SK-N-SH treated with all-trans-retinoic acid at 6 μM for 48 hours (cell line): ENCODE results near the gene TUBB1.
"Not testable (repeated sequence)": the region's sequence is repeated elsewhere in the genome, so short reads cannot be mapped to it uniquely, and the experiment has no call there.

Source experiments
- ATAC-seq: fragments of 200-7000 bp; cut with Tn5 transposase; 3 replicates; pipeline ENCODE4 v1.9.1; 2020; ENCODE audit warnings: mild to moderate bottlenecking, moderate library complexity
- ARNTL ChIP-seq: fragments of 450-650 bp; formaldehyde crosslinking; IDR thresholded peaks from 2 replicates; pipeline ENCODE4 v1.5.0; 2020; ENCODE audit warnings: low read depth, mild to moderate bottlenecking, moderate library complexity, borderline replicate concordance
- BACH2 ChIP-seq: fragments of 250-450 bp; sonication (Bioruptor Pico); IDR thresholded peaks from 2 replicates; pipeline ENCODE4 v1.9.0; 2021; ENCODE audit warnings: mild to moderate bottlenecking, borderline replicate concordance
- CSDC2 ChIP-seq: fragments of 250-450 bp; sonication (Bioruptor Pico); IDR thresholded peaks from 2 replicates; pipeline ENCODE4 v1.5.0; 2020; ENCODE audit warnings: mild to moderate bottlenecking, moderate library complexity
- ESRRG ChIP-seq: fragments of 250-450 bp; sonication (Bioruptor Pico); IDR thresholded peaks from 2 replicates; pipeline ENCODE4 v1.6.1; 2021; ENCODE audit warnings: mild to moderate bottlenecking
- GLIS3 ChIP-seq: fragments of 250-450 bp; sonication (Bioruptor Pico); IDR thresholded peaks from 2 replicates; pipeline ENCODE4 v1.5.0; 2020; ENCODE audit warnings: mild to moderate bottlenecking, moderate library complexity
- OSR1 ChIP-seq: fragments of 250-450 bp; sonication (Bioruptor Pico); IDR thresholded peaks from 2 replicates; pipeline ENCODE4 v1.8.0; 2022; ENCODE audit warnings: moderate library complexity, mild to moderate bottlenecking, inconsistent platforms
- PPARA ChIP-seq: fragments of 250-450 bp; sonication (Bioruptor Pico); IDR thresholded peaks from 2 replicates; pipeline ENCODE4 v1.5.0; 2020; ENCODE audit warnings: mild to moderate bottlenecking, borderline replicate concordance
- RARB ChIP-seq: fragments of 250-450 bp; sonication (Bioruptor Pico); IDR thresholded peaks from 2 replicates; pipeline ENCODE4 v1.8.0; 2021; ENCODE audit warnings: mild to moderate bottlenecking, moderate library complexity
- SNAI2 ChIP-seq: fragments of 250-450 bp; sonication (Bioruptor Pico); IDR thresholded peaks from 2 replicates; pipeline ENCODE4 v1.5.0; 2020; ENCODE audit warnings: mild to moderate bottlenecking, moderate library complexity
- TCF4 ChIP-seq: fragments of 250-450 bp; sonication (Bioruptor Pico); IDR thresholded peaks from 2 replicates; pipeline ENCODE4 v1.8.0; 2021; ENCODE audit warnings: mild to moderate bottlenecking, moderate library complexity, borderline replicate concordance
- TOX ChIP-seq: fragments of 250-450 bp; sonication (Bioruptor Pico); IDR thresholded peaks from 2 replicates; pipeline ENCODE4 v1.8.0; 2021; ENCODE audit warnings: mild to moderate bottlenecking, moderate library complexity, borderline replicate concordance
- ZFP3 ChIP-seq: fragments of 250-450 bp; sonication (Bioruptor Pico); IDR thresholded peaks from 2 replicates; pipeline ENCODE4 v1.5.0; 2020; ENCODE audit warnings: mild to moderate bottlenecking, moderate library complexity
- ZFP30 ChIP-seq: fragments of 450-650 bp; formaldehyde crosslinking; IDR thresholded peaks from 2 replicates; pipeline ENCODE4 v1.5.0; 2022; ENCODE audit warnings: mild to moderate bottlenecking, moderate library complexity
- ZNF565 ChIP-seq: fragments of 450-650 bp; formaldehyde crosslinking; conservative IDR thresholded peaks from 2 replicates; pipeline ENCODE4 v1.5.0; 2020; ENCODE audit warnings: low read depth, mild to moderate bottlenecking, moderate library complexity
- ZNF8 ChIP-seq: fragments of 450-650 bp; formaldehyde crosslinking; IDR thresholded peaks from 2 replicates; pipeline ENCODE4 v1.5.0; 2020; ENCODE audit warnings: mild to moderate bottlenecking, moderate library complexity
- TF ChIP-seq, protein P1 (sequence below): fragments of 250-450 bp; sonication (Bioruptor Pico); IDR thresholded peaks from 2 replicates; pipeline ENCODE4 v1.5.0; 2020; ENCODE audit warnings: mild to moderate bottlenecking, moderate library complexity
- TF ChIP-seq, protein P2 (sequence below): fragments of 250-450 bp; sonication (Bioruptor Pico); IDR thresholded peaks from 2 replicates; pipeline ENCODE4 v1.8.0; 2021; ENCODE audit warnings: low read depth, mild to moderate bottlenecking, moderate library complexity, borderline replicate concordance
- TF ChIP-seq, protein P3 (sequence below): fragments of 250-450 bp; sonication (Bioruptor Pico); IDR thresholded peaks from 2 replicates; pipeline ENCODE4 v1.8.0; 2020; ENCODE audit warnings: mild to moderate bottlenecking, moderate library complexity, borderline replicate concordance
- TF ChIP-seq, protein P4 (sequence below): fragments of 250-450 bp; sonication (Bioruptor Pico); IDR thresholded peaks from 2 replicates; pipeline ENCODE4 v1.5.1; 2020; ENCODE audit warnings: low read depth, mild to moderate bottlenecking, moderate library complexity

TUBB1 gene

DNA sequence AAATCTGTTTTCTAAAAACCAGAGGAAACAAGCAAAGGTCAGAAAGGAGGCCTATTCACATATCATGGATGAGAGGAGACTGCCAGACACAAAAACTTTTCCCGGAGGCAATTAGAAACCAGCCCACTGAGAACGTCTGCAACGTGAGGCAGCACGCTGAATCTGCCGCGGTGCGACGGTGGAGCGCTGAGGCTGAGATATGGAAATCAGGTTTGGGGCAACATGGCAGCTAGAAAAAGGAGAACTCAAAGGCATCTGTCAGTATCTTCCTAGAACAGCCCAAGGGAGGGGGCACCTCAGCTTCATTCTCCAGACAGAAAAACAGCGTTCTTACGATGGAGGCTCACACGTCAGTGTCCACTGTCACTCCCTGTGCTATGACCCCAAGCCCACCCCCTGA lies 18.2 kb downstream of the TUBB1 start:
- ATAC-seq, result no peak
- TF ChIP-seq ZNF565 (CRISPR knock-in tag) (no peak), TCF4 (CRISPR knock-in tag) (no peak), OSR1 (CRISPR knock-in tag) (no peak), ZFP3 (CRISPR knock-in tag) (no peak), ESRRG (CRISPR knock-in tag) (no peak), SNAI2 (no peak), PPARA (CRISPR knock-in tag) (no peak), RARB (CRISPR knock-in tag) (no peak)
- TF ChIP-seq, protein P1, sequence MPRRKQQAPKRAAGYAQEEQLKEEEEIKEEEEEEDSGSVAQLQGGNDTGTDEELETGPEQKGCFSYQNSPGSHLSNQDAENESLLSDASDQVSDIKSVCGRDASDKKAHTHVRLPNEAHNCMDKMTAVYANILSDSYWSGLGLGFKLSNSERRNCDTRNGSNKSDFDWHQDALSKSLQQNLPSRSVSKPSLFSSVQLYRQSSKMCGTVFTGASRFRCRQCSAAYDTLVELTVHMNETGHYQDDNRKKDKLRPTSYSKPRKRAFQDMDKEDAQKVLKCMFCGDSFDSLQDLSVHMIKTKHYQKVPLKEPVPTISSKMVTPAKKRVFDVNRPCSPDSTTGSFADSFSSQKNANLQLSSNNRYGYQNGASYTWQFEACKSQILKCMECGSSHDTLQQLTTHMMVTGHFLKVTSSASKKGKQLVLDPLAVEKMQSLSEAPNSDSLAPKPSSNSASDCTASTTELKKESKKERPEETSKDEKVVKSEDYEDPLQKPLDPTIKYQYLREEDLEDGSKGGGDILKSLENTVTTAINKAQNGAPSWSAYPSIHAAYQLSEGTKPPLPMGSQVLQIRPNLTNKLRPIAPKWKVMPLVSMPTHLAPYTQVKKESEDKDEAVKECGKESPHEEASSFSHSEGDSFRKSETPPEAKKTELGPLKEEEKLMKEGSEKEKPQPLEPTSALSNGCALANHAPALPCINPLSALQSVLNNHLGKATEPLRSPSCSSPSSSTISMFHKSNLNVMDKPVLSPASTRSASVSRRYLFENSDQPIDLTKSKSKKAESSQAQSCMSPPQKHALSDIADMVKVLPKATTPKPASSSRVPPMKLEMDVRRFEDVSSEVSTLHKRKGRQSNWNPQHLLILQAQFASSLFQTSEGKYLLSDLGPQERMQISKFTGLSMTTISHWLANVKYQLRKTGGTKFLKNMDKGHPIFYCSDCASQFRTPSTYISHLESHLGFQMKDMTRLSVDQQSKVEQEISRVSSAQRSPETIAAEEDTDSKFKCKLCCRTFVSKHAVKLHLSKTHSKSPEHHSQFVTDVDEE (CRISPR knock-in tag), result no peak
- TF ChIP-seq, protein P2, sequence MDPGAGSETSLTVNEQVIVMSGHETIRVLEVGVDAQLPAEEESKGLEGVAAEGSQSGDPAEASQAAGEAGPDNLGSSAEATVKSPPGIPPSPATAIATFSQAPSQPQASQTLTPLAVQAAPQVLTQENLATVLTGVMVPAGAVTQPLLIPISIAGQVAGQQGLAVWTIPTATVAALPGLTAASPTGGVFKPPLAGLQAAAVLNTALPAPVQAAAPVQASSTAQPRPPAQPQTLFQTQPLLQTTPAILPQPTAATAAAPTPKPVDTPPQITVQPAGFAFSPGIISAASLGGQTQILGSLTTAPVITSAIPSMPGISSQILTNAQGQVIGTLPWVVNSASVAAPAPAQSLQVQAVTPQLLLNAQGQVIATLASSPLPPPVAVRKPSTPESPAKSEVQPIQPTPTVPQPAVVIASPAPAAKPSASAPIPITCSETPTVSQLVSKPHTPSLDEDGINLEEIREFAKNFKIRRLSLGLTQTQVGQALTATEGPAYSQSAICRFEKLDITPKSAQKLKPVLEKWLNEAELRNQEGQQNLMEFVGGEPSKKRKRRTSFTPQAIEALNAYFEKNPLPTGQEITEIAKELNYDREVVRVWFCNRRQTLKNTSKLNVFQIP (CRISPR knock-in tag), result no peak
- TF ChIP-seq, protein P3, sequence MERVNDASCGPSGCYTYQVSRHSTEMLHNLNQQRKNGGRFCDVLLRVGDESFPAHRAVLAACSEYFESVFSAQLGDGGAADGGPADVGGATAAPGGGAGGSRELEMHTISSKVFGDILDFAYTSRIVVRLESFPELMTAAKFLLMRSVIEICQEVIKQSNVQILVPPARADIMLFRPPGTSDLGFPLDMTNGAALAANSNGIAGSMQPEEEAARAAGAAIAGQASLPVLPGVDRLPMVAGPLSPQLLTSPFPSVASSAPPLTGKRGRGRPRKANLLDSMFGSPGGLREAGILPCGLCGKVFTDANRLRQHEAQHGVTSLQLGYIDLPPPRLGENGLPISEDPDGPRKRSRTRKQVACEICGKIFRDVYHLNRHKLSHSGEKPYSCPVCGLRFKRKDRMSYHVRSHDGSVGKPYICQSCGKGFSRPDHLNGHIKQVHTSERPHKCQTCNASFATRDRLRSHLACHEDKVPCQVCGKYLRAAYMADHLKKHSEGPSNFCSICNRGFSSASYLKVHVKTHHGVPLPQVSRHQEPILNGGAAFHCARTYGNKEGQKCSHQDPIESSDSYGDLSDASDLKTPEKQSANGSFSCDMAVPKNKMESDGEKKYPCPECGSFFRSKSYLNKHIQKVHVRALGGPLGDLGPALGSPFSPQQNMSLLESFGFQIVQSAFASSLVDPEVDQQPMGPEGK, result no peak
- TF ChIP-seq, protein P4, sequence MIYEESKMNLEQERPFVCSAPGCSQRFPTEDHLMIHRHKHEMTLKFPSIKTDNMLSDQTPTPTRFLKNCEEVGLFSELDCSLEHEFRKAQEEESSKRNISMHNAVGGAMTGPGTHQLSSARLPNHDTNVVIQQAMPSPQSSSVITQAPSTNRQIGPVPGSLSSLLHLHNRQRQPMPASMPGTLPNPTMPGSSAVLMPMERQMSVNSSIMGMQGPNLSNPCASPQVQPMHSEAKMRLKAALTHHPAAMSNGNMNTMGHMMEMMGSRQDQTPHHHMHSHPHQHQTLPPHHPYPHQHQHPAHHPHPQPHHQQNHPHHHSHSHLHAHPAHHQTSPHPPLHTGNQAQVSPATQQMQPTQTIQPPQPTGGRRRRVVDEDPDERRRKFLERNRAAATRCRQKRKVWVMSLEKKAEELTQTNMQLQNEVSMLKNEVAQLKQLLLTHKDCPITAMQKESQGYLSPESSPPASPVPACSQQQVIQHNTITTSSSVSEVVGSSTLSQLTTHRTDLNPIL (CRISPR knock-in tag), result no peak

DNA sequence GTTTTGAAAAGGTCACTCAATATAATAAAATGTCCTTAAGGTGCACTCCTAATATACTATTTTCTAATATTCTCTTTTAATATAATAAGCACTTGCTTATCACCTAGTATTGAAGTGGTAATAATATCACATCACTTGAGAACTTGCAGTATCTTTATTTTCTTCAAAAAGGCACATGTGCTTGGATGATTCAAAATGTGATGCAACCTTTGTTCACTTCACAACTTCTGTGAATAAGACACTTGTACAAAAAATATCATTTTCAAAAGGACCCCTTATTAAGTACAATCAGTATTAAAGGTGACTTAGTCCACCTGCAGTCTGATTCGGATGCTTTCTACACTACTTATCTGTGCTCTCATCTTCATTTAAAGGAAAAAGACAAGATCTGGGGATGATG lies 20.0 kb downstream of the TUBB1 start:
- no peak for ATAC-seq
- no peak for TF ChIP-seq ARNTL (CRISPR knock-in tag)
- no peak for TF ChIP-seq ZFP30 (CRISPR knock-in tag)
- TF ChIP-seq ESRRG (CRISPR knock-in tag), result no peak
- TF ChIP-seq GLIS3 (CRISPR knock-in tag), result no peak
- TF ChIP-seq TOX (CRISPR knock-in tag), result no peak
- TF ChIP-seq, protein P3, result no peak
- no peak for TF ChIP-seq CSDC2 (CRISPR knock-in tag)
- TF ChIP-seq ZNF8 (CRISPR knock-in tag), result no peak
- TF ChIP-seq PPARA (CRISPR knock-in tag), result no peak
- TF ChIP-seq ZFP3 (CRISPR knock-in tag), result no peak
- TF ChIP-seq TCF4 (CRISPR knock-in tag), result no peak
- TF ChIP-seq, protein P2 (CRISPR knock-in tag), result no peak
- no peak for TF ChIP-seq SNAI2
- no peak for TF ChIP-seq RARB (CRISPR knock-in tag)

DNA sequence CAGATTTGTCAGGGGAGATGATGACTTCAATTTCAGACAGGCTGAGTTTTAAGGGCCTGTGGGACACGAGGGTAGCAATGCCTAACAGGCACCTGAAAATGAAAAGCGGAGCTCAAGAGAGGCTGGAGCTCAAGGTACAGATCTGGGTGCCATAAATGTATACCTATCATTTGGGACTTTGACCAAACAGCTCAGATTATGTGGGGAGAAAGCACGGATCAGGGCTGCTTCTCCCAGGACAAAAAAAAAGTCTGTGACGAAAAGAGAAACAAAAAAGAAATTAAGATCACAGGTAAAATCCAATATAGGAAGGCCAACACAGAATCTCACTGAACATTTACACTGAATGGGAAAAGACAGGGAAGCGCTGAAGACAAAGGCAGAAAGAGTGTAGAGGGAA lies 21.4 kb downstream of the TUBB1 start:
- TF ChIP-seq BACH2 (CRISPR knock-in tag), result no peak
- ATAC-seq, result no peak

DNA sequence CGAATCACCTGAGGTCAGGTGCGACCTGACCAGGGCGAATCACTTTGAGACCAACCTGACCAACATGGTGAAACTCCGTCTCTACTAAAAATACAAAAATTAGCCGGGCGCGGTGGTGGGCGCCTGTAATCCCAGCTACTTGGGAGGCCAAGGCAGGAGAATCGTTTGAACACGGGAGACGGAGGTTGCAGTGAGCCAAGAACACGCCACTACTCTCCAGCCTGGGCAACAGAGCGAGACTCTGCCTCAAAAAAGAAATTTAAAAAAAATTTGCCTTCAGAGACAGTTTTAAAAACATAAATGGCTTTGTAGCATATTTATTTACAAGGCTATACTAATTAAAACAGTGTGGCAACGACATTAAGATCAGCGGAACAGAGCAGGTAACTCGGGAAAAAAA lies 22.3 kb downstream of the TUBB1 start:
- not testable (repeated sequence) for ATAC-seq
